GM18520 (cell line): ENCODE measurements around the gene USP17L11.
"Not testable (repeated sequence)": the region's sequence is repeated elsewhere in the genome, so short reads cannot be mapped to it uniquely, and the experiment has no call there.

Experiments used
- ATAC-seq: cut with Tn5 transposase; IDR thresholded peaks from one replicate; pipeline ENCODE4 v1.9.1; 2021; ENCODE audit not compliant: unreplicated experiment

USP17L11 gene, protein sequence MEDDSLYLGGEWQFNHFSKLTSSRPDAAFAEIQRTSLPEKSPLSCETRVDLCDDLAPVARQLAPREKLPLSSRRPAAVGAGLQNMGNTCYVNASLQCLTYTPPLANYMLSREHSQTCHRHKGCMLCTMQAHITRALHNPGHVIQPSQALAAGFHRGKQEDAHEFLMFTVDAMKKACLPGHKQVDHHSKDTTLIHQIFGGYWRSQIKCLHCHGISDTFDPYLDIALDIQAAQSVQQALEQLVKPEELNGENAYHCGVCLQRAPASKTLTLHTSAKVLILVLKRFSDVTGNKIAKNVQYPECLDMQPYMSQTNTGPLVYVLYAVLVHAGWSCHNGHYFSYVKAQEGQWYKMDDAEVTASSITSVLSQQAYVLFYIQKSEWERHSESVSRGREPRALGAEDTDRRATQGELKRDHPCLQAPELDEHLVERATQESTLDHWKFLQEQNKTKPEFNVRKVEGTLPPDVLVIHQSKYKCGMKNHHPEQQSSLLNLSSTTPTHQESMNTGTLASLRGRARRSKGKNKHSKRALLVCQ

DNA sequence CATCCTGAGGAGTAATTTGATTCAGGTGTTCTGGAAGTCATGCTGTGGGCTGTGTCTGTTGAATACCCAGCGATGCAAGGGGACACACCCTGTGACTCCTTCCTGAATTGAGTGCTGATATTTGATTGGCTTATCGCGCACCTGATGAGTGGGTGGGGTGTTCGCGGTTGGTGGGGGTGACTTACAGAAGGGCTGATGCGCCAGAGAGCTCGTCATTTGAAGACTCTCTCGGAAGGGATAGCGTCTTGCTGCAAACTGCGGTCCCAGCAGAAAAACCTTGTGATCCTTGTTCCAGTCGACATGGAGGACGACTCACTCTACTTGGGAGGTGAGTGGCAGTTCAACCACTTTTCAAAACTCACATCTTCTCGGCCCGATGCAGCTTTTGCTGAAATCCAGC lies at the start of gene USP17L11:
Gene USP17L11, plus strand, starts transcription at position 301 of the 400 bp plus-strand sequence. Its CDS starts 0 bp downstream, at position 301.
- not testable (repeated sequence) for ATAC-seq

DNA sequence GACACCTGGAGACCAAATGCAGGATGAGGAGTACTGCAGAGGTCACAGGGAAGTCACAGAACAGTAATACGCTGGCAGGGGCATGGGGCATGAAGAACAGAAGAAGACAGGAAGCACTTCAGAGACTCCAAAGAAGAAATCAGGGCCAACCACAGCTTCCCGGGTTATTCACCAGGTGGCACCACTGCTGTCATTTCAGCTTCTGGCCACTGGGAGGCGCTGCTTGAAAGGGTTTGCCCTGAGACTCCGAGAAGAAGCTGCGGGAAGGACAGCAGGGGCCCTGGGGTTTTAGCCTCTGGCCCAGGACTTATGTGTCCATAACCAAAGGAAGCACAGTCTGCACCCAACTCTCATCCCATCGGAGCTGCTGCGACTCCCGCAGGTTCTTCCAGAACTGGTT lies 49.2 kb upstream of the USP17L11 start:
- not testable (repeated sequence) for ATAC-seq

DNA sequence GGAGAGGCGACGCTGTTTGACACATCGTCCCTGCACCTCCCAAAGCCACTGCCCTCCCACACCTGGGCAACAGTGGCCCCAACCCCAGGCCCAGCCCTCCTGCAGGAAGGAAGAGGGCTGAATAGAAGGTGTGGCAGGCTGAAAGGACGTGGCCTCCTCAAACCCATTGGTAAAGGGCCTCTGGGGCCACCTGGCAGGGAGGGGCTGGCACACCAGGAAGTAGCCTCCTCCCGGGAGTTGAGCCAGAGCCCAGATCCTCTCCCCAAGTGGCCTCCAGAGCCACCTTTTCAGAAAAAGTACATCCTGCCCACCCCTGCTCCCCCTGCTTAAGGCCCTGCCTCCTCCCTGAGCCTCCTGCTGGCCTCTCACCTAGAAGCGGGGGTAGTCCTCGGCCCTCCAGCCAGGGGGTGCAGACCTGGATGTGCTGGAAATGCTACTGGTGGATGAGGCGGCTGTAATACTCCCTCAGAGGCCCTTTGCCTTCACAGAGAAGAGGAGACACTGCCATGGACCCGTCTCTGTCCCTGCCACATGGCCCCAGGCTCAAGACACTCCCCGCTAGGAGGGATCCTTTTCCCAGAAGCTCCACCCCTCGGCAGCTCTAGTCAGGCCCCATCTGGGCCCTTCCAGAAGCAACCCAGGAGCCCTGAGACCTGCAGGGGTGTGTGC lies 45.3 kb upstream of the USP17L11 start, which contains the start of gene FAM90A26:
Gene FAM90A26, plus strand, starts transcription at position 619 of the 669 bp plus-strand sequence. CDS start 2,764 bp downstream, outside the sequence.
- not testable (repeated sequence) for ATAC-seq

DNA sequence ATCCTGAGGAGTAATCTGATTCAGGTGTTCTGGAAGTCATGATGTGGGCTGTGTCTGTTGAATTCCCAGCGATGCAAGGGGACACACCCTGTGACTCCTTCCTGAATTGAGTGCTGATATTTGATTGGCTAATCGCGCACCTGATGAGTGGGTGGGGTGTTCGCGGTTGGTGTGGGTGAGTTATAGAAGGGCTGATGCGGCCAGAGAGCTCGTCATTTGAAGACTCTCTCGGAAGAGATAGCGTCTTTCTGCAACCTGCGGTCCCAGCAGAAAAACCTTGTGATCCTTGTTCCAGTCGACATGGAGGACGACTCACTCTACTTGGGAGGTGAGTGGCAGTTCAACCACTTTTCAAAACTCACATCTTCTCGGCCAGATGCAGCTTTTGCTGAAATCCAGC lies 4.8 kb upstream of the USP17L11 start, which contains the start of gene USP17L10:
Gene USP17L10, plus strand, starts transcription at position 301 of the 400 bp plus-strand sequence. Its CDS starts 0 bp downstream, at position 301.
- ATAC-seq, result not testable (repeated sequence)

DNA sequence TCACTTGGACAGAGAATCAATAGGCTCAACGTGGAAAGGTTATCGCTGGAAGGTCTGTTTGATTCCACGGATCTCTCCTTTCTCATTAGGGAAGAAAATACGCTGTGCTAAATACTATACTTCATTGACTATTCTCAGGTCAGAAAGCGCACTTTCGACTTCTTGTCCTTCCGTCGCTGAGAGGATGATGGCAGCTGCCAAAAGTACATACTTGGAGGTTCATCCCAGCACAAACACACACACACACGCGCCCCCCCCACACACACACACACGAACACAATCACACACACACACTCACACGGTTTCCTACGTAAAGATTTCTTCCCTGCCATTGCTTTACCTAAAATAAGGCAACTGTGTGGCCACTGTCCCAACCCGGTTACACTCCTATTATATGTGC lies 504 bp upstream of the USP17L11 start:
- ATAC-seq, result not testable (repeated sequence)

DNA sequence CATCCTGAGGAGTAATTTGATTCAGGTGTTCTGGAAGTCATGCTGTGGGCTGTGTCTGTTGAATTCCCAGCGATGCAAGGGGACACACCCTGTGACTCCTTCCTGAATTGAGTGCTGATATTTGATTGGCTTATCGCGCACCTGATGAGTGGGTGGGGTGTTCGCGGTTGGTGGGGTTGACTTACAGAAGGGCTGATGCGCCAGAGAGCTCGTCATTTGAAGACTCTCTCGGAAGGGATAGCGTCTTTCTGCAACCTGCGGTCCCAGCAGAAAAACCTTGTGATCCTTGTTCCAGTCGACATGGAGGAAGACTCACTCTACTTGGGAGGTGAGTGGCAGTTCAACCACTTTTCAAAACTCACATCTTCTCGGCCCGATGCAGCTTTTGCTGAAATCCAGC lies 4.6 kb downstream of the USP17L11 start, which contains the start of gene USP17L12:
Gene USP17L12, plus strand, starts transcription at position 301 of the 400 bp plus-strand sequence. Its CDS starts 0 bp downstream, at position 301.
- ATAC-seq, result not testable (repeated sequence)

DNA sequence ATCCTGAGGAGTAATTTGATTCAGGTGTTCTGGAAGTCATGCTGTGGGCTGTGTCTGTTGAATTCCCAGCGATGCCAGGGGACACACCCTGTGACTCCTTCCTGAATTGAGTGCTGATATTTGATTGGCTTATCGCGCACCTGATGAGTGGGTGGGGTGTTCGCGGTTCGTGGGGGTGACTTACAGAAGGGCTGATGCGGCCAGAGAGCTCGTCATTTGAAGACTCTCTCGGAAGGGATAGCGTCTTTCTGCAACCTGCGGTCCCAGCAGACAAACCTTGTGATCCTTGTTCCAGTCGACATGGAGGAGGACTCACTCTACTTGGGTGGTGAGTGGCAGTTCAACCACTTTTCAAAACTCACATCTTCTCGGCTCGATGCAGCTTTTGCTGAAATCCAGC lies 9.4 kb downstream of the USP17L11 start, which contains the start of gene USP17L13:
Gene USP17L13, plus strand, starts transcription at position 301 of the 400 bp plus-strand sequence. Its CDS starts 0 bp downstream, at position 301.
- not testable (repeated sequence) for ATAC-seq

DNA sequence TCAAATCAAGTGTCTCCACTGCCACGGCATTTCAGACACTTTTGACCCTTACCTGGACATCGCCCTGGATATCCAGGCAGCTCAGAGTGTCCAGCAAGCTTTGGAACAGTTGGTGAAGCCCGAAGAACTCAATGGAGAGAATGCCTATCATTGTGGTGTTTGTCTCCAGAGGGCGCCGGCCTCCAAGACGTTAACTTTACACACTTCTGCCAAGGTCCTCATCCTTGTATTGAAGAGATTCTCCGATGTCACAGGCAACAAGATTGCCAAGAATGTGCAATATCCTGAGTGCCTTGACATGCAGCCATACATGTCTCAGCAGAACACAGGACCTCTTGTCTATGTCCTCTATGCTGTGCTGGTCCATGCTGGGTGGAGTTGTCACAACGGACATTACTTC lies 15.0 kb downstream of the USP17L11 start:
- ATAC-seq, result not testable (repeated sequence)

DNA sequence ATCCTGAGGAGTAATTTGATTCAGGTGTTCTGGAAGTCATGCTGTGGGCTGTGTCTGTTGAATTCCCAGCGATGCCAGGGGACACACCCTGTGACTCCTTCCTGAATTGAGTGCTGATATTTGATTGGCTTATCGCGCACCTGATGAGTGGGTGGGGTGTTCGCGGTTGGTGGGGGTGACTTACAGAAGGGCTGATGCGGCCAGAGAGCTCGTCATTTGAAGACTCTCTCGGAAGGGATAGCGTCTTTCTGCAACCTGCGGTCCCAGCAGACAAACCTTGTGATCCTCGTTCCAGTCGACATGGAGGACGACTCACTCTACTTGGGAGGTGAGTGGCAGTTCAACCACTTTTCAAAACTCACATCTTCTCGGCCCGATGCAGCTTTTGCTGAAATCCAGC lies 18.9 kb downstream of the USP17L11 start, which contains the start of gene USP17L15:
Gene USP17L15, plus strand, starts transcription at position 301 of the 400 bp plus-strand sequence. Its CDS starts 0 bp downstream, at position 301.
- not testable (repeated sequence) for ATAC-seq

DNA sequence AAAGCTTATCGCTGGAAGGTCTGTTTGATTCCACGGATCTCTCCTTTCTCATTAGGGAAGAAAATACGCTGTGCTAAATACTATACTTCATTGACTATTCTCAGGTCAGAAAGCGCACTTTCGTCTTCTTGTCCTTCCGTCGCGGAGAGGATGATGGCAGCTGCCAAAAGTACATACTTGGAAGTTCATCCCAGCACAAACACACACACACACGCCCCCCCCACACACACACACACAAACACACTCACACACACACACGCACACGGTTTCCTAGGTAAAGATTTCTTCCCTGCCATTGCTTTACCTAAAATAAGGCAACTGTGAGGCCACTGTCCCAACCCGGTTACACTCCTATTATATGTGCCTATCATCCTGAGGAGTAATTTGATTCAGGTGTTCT lies 23.3 kb downstream of the USP17L11 start:
- ATAC-seq, result not testable (repeated sequence)

DNA sequence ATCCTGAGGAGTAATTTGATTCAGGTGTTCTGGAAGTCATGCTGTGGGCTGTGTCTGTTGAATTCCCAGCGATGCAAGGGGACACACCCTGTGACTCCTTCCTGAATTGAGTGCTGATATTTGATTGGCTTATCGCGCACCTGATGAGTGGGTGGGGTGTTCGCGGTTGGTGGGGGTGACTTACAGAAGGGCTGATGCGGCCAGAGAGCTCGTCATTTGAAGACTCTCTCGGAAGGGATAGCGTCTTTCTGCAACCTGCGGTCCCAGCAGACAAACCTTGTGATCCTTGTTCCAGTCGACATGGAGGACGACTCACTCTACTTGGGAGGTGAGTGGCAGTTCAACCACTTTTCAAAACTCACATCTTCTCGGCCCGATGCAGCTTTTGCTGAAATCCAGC lies 28.4 kb downstream of the USP17L11 start, which contains the start of gene USP17L17:
Gene USP17L17, plus strand, starts transcription at position 301 of the 400 bp plus-strand sequence. Its CDS starts 0 bp downstream, at position 301.
- ATAC-seq, result not testable (repeated sequence)

DNA sequence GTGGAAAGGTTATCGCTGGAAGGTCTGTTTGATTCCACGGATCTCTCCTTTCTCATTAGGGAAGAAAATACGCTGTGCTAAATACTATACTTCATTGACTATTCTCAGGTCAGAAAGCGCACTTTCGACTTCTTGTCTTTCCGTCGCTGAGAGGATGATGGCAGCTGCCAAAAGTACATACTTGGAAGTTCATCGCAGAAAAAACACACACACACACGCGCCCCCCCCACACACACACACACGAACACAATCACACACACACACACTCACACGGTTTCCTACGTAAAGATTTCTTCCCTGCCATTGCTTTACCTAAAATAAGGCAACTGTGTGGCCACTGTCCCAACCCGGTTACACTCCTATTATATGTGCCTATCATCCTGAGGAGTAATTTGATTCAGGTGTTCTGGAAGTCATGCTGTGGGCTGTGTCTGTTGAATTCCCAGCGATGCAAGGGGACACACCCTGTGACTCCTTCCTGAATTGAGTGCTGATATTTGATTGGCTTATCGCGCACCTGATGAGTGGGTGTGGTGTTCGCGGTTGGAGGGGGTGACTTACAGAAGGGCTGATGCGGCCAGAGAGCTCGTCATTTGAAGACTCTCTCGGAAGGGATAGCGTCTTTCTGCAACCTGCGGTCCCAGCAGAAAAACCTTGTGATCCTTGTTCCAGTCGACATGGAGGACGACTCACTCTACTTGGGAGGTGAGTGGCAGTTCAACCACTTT lies 32.9 kb downstream of the USP17L11 start, which contains the start of gene USP17L18:
Gene USP17L18, plus strand, starts transcription at position 678 of the 728 bp plus-strand sequence. Its CDS starts 0 bp downstream, at position 678.
- ATAC-seq, result not testable (repeated sequence)

DNA sequence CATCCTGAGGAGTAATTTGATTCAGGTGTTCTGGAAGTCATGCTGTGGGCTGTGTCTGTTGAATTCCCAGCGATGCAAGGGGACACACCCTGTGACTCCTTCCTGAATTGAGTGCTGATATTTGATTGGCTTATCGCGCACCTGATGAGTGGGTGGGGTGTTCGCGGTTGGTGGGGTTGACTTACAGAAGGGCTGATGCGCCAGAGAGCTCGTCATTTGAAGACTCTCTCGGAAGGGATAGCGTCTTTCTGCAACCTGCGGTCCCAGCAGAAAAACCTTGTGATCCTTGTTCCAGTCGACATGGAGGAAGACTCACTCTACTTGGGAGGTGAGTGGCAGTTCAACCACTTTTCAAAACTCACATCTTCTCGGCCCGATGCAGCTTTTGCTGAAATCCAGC lies 37.9 kb downstream of the USP17L11 start, which contains the start of gene USP17L19:
Gene USP17L19, plus strand, starts transcription at position 301 of the 400 bp plus-strand sequence. Its CDS starts 0 bp downstream, at position 301.
- not testable (repeated sequence) for ATAC-seq

DNA sequence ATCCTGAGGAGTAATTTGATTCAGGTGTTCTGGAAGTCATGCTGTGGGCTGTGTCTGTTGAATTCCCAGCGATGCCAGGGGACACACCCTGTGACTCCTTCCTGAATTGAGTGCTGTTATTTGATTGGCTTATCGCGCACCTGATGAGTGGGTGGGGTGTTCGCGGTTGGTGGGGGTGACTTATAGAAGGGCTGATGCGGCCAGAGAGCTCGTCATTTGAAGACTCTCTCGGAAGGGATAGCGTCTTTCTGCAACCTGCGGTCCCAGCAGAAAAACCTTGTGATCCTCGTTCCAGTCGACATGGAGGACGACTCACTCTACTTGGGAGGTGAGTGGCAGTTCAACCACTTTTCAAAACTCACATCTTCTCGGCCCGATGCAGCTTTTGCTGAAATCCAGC lies 42.6 kb downstream of the USP17L11 start, which contains the start of gene USP17L20:
Gene USP17L20, plus strand, starts transcription at position 301 of the 400 bp plus-strand sequence. Its CDS starts 0 bp downstream, at position 301.
- not testable (repeated sequence) for ATAC-seq

DNA sequence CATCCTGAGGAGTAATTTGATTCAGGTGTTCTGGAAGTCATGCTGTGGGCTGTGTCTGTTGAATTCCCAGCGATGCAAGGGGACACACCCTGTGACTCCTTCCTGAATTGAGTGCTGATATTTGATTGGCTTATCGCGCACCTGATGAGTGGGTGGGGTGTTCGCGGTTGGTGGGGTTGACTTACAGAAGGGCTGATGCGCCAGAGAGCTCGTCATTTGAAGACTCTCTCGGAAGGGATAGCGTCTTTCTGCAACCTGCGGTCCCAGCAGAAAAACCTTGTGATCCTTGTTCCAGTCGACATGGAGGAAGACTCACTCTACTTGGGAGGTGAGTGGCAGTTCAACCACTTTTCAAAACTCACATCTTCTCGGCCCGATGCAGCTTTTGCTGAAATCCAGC lies 47.4 kb downstream of the USP17L11 start, which contains the start of gene USP17L21:
Gene USP17L21, plus strand, starts transcription at position 301 of the 400 bp plus-strand sequence. Its CDS starts 0 bp downstream, at position 301.
- not testable (repeated sequence) for ATAC-seq
